GM12878 (cell line): Measurements from ENCODE around the gene GRPEL2. TPM values are rescaled to one million over a fixed set of nuclear protein-coding genes. Genes with fewer than 3 reads are reported as not detected.

Experiments used
- ATAC-seq: fragments of 200-7000 bp; cut with Tn5 transposase; 3 replicates; pipeline ENCODE4 v1.9.1; 2020; ENCODE audit warnings: mild to moderate bottlenecking, moderate library complexity
- BruUV-seq: library from RNA; stranded (reverse); fragments of 400-500 nt; replicated peaks from 2 replicates; lab custom pipeline; 2021; lab: Mats Ljungman, UMichigan
- CTCF ChIA-PET: fragments of 300-600 bp; sonication (Branson Sonifier 250); formaldehyde crosslinking; extraction: SDS; loops from one replicate; lab custom pipeline; 2021; ENCODE audit warnings: inconsistent platforms; lab: Yijun Ruan, JAX
- POLR2A ChIA-PET: fragments of 350-600 bp; formaldehyde crosslinking; extraction: SDS; loops from one replicate; lab custom pipeline; 2021; ENCODE audit warnings: inconsistent platforms; lab: Charles Lee
- RAD21 ChIA-PET: fragments of 300-600 bp; sonication (Branson Sonifier 250); formaldehyde crosslinking; loops from one replicate; lab custom pipeline; 2023; ENCODE audit warnings: antibody characterized with exemption; ENCODE audit not compliant: unreplicated experiment; lab: Charles Lee
- SMC1A ChIA-PET: fragments of 300-600 bp; sonication (Branson Sonifier 250); formaldehyde crosslinking; loops from one replicate; lab custom pipeline; 2023; ENCODE audit not compliant: unreplicated experiment, uncharacterized antibody; lab: Charles Lee
- DNase-seq: peaks from one replicate; pipeline ENCODE4 v3.0.0-alpha.2; 2011; ENCODE audit warnings: low read depth, low spot score
- FAIRE-seq: peaks from 3 replicates; lab custom pipeline; 2011; peaks lifted over from hg19 to GRCh38; lab: Jason Lieb, UNC
- H2AFZ ChIP-seq: 2 replicates; pipeline ENCODE4 v1.6.0; 2011; ENCODE audit warnings: low read depth, low read length, control low read depth; ENCODE audit not compliant: control insufficient read depth
- H3K27ac ChIP-seq: 2 replicates; pipeline ENCODE4 v1.5.1; 2011; ENCODE audit warnings: control low read depth; ENCODE audit not compliant: control insufficient read depth, insufficient read depth
- H3K27me3 ChIP-seq, 2 experiments: replicated peaks in 1 of 2; 2 replicates each; pipeline versions ENCODE4 v1.6.0 to v1.6.1; 2011; ENCODE audit warnings: low read length in 1 of 2; ENCODE audit not compliant: control insufficient read depth in 2 of 2, insufficient read depth in 2 of 2
- H3K36me3 ChIP-seq, 2 experiments: 2 replicates each; pipeline ENCODE4 v1.5.1; 2011; ENCODE audit warnings: low read length in 1 of 2; ENCODE audit not compliant: control insufficient read depth in 2 of 2, insufficient read depth in 2 of 2
- H3K4me1 ChIP-seq: 2 replicates; pipeline ENCODE4 v1.6.1; 2011; ENCODE audit warnings: mild to moderate bottlenecking, low read length, moderate library complexity, mixed read lengths; ENCODE audit not compliant: control insufficient read depth, insufficient read depth
- H3K4me2 ChIP-seq: 2 replicates; pipeline ENCODE4 v1.6.0; 2011; ENCODE audit warnings: control low read depth; ENCODE audit not compliant: control insufficient read depth, insufficient read depth
- H3K4me3 ChIP-seq: fragments of 200-600 bp; sonication (generic); 2 replicates; pipeline ENCODE4 v1.5.1; 2016
- H3K79me2 ChIP-seq: 2 replicates; pipeline ENCODE4 v1.6.0; 2011; ENCODE audit warnings: low read length; ENCODE audit not compliant: control insufficient read depth, insufficient read depth
- H3K9ac ChIP-seq: 2 replicates; pipeline ENCODE4 v1.8.0; 2011; ENCODE audit warnings: low read length, control low read depth, mixed read lengths; ENCODE audit not compliant: control insufficient read depth, insufficient read depth
- H3K9me3 ChIP-seq: replicated peaks from 3 replicates; pipeline ENCODE4 v1.5.1; 2011; ENCODE audit warnings: mild to moderate bottlenecking, low read length; ENCODE audit not compliant: control insufficient read depth, insufficient read depth
- H4K20me1 ChIP-seq: 2 replicates; pipeline ENCODE4 v1.6.0; 2011; ENCODE audit not compliant: control insufficient read depth, insufficient read depth
- ATF7 ChIP-seq: fragments of 450-650 bp; IDR thresholded peaks from 2 replicates; pipeline ENCODE4 v1.6.1; 2016; ENCODE audit warnings: low read depth, mild to moderate bottlenecking
- CBX3 ChIP-seq: fragments of 200-600 bp; sonication (generic); IDR thresholded peaks from 2 replicates; pipeline ENCODE4 v1.6.1; 2016; ENCODE audit warnings: low read depth, borderline replicate concordance
- IKZF2 ChIP-seq, 2 experiments: fragments of 450-650 bp; IDR thresholded peaks; 2 replicates each; pipeline ENCODE4 v1.6.1; 2017; ENCODE audit warnings: mild to moderate bottlenecking in 2 of 2, moderate library complexity in 2 of 2
- MEF2A ChIP-seq: IDR thresholded peaks from 2 replicates; pipeline ENCODE4 v1.6.1; 2011; ENCODE audit warnings: low read depth, mild to moderate bottlenecking, low read length, moderate library complexity; ENCODE audit not compliant: insufficient read depth
- NR2C2 ChIP-seq: IDR thresholded peaks from 2 replicates; pipeline ENCODE4 v1.6.1; 2011; ENCODE audit warnings: borderline replicate concordance, low read depth; ENCODE audit not compliant: control insufficient read depth, insufficient read length
- PKNOX1 ChIP-seq: fragments of 450-650 bp; IDR thresholded peaks from 2 replicates; pipeline ENCODE4 v1.6.1; 2016; ENCODE audit warnings: mild to moderate bottlenecking
- YY1 ChIP-seq: IDR thresholded peaks from 2 replicates; pipeline ENCODE4 v1.6.1; 2011; ENCODE audit warnings: low read depth, mild to moderate bottlenecking, low read length
- ZNF622 ChIP-seq: fragments of 450-650 bp; IDR thresholded peaks from 2 replicates; pipeline ENCODE4 v1.6.1; 2017; ENCODE audit warnings: mild to moderate bottlenecking, inconsistent platforms
- WGBS: methylation state at CpG from one replicate; pipeline ENCODE4 v1.1.6; 2016; ENCODE audit warnings: low lambda C conversion rate; ENCODE audit not compliant: insufficient replicate concordance, insufficient coverage; ENCODE audit errors: missing lambda C conversion rate; 5-methylcytosine and 5-hydroxymethylcytosine counted together
- in situ Hi-C: fragments of 300-500 bp; cut with MboI; formaldehyde crosslinking; loops from 9 replicates; pipeline ENCODE4 v1.14.3; 2018; ENCODE audit warnings: mixed read lengths
- intact Hi-C: fragments of 100-400 bp; cut with micrococcal nuclease; formaldehyde crosslinking; loops from one replicate; pipeline ENCODE4 v1.14.2; 2022; ENCODE audit not compliant: unreplicated experiment
- polyA plus RNA-seq, 11 experiments: library from polyadenylated mRNA; depleted of rRNA in 4 of 11; unstranded in 6 of 11; stranded (reverse) in 5 of 11; fragments of >200 nt; fragmentation: Nextera tagmentation in 4 of 11; fragmentation: Illumina TruSeq in 1 of 11; extraction: Ambion mirVana in 4 of 11; extraction: Trizol in 1 of 11; gene quantifications; 1 replicate in 1 of 11; 2 replicates in 10 of 11; pipeline versions ENCODE4 v1.2.1 to v1.2.3, GENCODE V29; 2011 to 2016; ENCODE audit warnings: inconsistent platforms in 2 of 11, missing spikeins in 2 of 11, low read depth in 1 of 11
- total RNA-seq, 4 experiments: library from RNA; depleted of rRNA in 3 of 4; stranded (reverse); fragments of >200 nt in 3 of 4; fragmentation: Illumina TruSeq in 1 of 4; extraction: Trizol in 1 of 4; gene quantifications; 2 replicates each; pipeline versions ENCODE4 v1.2.1 to v1.2.3, GENCODE V29; 2013 to 2021
- TF ChIP-seq, protein P1 (sequence below): fragments of 450-650 bp; IDR thresholded peaks from 2 replicates; pipeline ENCODE4 v1.6.1; 2014; ENCODE audit warnings: mild to moderate bottlenecking

The GRPEL2 gene
- total and polyA plus RNA-seq, 10 of the 15 experiments (the other 5 are each of a cell fraction or from before 2014, with no cell fraction given) = 4.4 to 20.2 (median 14.1) TPM

DNA sequence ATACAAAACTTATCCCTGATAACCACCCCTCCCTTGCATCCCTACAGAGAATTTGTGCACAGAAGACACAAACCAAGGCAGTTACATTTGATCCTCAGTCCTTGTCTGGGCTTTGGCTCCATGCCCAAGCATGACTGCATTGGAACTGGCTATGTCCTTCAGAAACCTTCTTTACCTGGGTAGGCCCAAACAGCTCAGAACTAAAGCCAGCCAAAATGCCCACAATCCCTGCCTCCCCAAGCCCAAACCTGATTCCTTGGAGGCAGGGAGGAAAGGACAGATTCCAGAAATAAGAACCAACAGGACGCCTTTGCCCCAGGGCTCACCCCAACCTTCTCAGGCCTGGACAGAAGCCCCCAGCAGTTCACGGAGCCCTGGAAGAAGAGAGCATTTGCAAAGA is 25.6 kb downstream of the GRPEL2 start:
- no peak for ATAC-seq
- Histone ChIP-seq H3K4me1 (no peaks in the 10 kb centered on the region), H3K4me3 (no peak overlapping the region), H2AFZ (no peak overlapping the region), H3K4me2 (no peak overlapping the region), H3K9me3 (no peaks in the 10 kb centered on the region), H3K9ac (no peak overlapping the region), H3K27ac (no peak overlapping the region), H4K20me1 (no peaks in the 10 kb centered on the region), H3K36me3 (no peaks in the 10 kb centered on the region), H3K27me3 (no peaks in the 10 kb centered on the region; a peak in 1 of 4 replicates), H3K79me2 (no peaks in the 10 kb centered on the region)
- 50% methylated on average over 2 of the region's 2 CpGs for WGBS
- ChIA-PET RAD21 (interaction anchor here (1.0 to 1.6 kb wide), 3 partner anchors 10 to 53 kb away, joined by 3 to 9 read pairs (median 4); no protein-coding TSS in a partner anchor), CTCF (interaction anchor here (0.7 to 6.6 kb wide), 20 partner anchors 10 to 144 kb away, joined by 3 to 90 read pairs (median 5); partner anchors contain the start of gene GRPEL2), SMC1A (interaction anchor here (1.1 to 3.3 kb wide), 4 partner anchors 19 to 54 kb away, joined by 3 to 18 read pairs (median 12); partner anchors contain the start of gene GRPEL2), POLR2A (no interaction called here)
- intact Hi-C loops = loop anchor here (1.0 kb wide), 1 partner anchor 54 kb away; no protein-coding TSS in a partner anchor
- TF ChIP-seq PKNOX1 = no peak
- TF ChIP-seq ATF7 = no peak
- TF ChIP-seq MEF2A = no peak
- TF ChIP-seq ZNF622 = no peak
- no peak for TF ChIP-seq IKZF2 (IDR thresholded peaks at IDR 0.05)
- TF ChIP-seq CBX3 = no peak
- no peak for TF ChIP-seq YY1
- TF ChIP-seq NR2C2 = no peak
- TF ChIP-seq, protein P1, sequence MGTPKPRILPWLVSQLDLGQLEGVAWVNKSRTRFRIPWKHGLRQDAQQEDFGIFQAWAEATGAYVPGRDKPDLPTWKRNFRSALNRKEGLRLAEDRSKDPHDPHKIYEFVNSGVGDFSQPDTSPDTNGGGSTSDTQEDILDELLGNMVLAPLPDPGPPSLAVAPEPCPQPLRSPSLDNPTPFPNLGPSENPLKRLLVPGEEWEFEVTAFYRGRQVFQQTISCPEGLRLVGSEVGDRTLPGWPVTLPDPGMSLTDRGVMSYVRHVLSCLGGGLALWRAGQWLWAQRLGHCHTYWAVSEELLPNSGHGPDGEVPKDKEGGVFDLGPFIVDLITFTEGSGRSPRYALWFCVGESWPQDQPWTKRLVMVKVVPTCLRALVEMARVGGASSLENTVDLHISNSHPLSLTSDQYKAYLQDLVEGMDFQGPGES = no peak
- DNase-seq = no peak
- no TSS peak for BruUV-seq
- FAIRE-seq = no peak
- in situ Hi-C loops = loop anchor here (5.0 kb wide), 1 partner anchor 181 kb away; the partner anchor contains the start of gene CSNK1A1
